Neural progenitor cell (in vitro differentiated cells): Measurements from ENCODE around the gene LAMC1.

ENCODE experiments used
- CTCF ChIP-seq: fragments of 200-600 bp; sonication (generic); IDR thresholded peaks from 2 replicates; pipeline ENCODE4 v1.5.1; 2017; ENCODE audit warnings: antibody characterized with exemption, mild to moderate bottlenecking
- EZH2 ChIP-seq: fragments of 200-600 bp; sonication (generic); IDR thresholded peaks from 2 replicates; pipeline ENCODE4 v1.6.1; 2017; ENCODE audit warnings: antibody characterized with exemption, mild to moderate bottlenecking, moderate library complexity

DNA sequence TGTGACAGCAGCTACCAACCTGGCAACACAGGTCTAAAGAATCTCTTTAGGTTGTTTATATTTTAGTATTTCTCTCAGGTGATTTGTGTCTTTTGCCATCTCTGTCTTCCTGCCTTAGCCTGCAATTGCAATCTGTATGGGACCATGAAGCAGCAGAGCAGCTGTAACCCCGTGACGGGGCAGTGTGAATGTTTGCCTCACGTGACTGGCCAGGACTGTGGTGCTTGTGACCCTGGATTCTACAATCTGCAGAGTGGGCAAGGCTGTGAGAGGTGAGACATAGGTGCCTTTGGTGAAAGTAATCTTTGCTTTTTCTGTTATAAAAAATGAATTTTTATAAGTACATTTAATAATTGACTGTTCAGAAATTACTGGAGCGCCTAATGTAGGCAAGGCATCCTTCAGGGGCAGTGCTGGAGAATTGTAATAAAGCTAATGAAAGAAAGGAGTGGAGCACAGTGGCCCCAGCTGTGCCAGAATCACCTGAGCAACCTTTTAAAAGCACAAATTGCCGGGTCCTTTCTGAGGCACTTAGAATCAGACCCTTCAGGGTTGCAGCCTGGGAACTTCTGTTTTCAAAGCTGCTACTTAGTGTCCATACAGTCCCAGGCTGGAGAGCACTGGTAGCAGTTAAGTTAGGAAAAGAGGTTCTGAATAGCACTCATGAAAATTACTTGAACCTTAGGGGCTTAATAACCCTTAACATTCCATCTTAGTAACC is 102.2 kb downstream of the LAMC1 start:
- TF ChIP-seq CTCF (no peak), EZH2 (no peak)
